ENCODE data around the gene PCBP3. TPM values are rescaled to one million over a fixed set of nuclear protein-coding genes. Genes with fewer than 3 reads are reported as not detected.

PCBP3 gene
- total RNA-seq, 1 experiment from 2014 or later = 10.9 TPM

- Histone ChIP-seq H2AK5ac (ENCODE audit: insufficient read length, low read length) (no peak overlapping the region), H2BK15ac (ENCODE audit: low read depth, low read length) (no peak overlapping the region), H3K79me1 (ENCODE audit: insufficient read depth, low read depth, low read length, poor library complexity, severe bottlenecking) (no peaks in the 10 kb centered on the region), H2AFZ (ENCODE audit: low read length) (no peak overlapping the region), H2BK120ac (ENCODE audit: low read depth, low read length, poor library complexity, severe bottlenecking) (no peak overlapping the region), H2BK20ac (ENCODE audit: low read depth, low read length, poor library complexity, severe bottlenecking) (no peak overlapping the region), H3T11ph (ENCODE audit: low read length) (no peak overlapping the region), H3K4ac (ENCODE audit: low read depth, low read length) (no peak overlapping the region), H3K79me2 (ENCODE audit: insufficient read depth, low read length) (no peaks in the 10 kb centered on the region), H3K23ac (ENCODE audit: insufficient read length, low read depth, low read length) (no peak overlapping the region), H2BK5ac (ENCODE audit: insufficient read length, low read length) (no peak overlapping the region), H4K8ac (replicated peaks; ENCODE audit: insufficient read length, low read depth, low read length) (no peak overlapping the region), H3K23me2 (ENCODE audit: insufficient read length, low read depth, low read length, poor library complexity, severe bottlenecking) (no peaks in the 10 kb centered on the region), H4K5ac (ENCODE audit: insufficient read length, low read depth, low read length) (no peak overlapping the region), H3K14ac (ENCODE audit: insufficient read depth, low read length) (no peak overlapping the region; the same call in 1 of the 2 replicates), H3K4me2 (ENCODE audit: insufficient read depth, insufficient read length, low read length) (no peak overlapping the region), H2BK12ac (ENCODE audit: insufficient read length, low read depth, low read length) (no peak overlapping the region), H3K4me1 (ENCODE audit: insufficient read depth, low read length) (no peaks in the 10 kb centered on the region), H4K20me1 (ENCODE audit: control insufficient read depth, insufficient read depth, insufficient read length) (no peaks in the 10 kb centered on the region), H3K27me3 (ENCODE audit: insufficient read depth, low read length) (no peaks in the 10 kb centered on the region), H3K27ac (ENCODE audit: insufficient read length, low read depth, low read length) (no peak overlapping the region), H3K56ac (ENCODE audit: insufficient read length, low read depth, low read length) (no peak overlapping the region), H3K9me3 (ENCODE audit: control insufficient read depth, low read depth, low read length) (no peaks in the 10 kb centered on the region), H4K91ac (ENCODE audit: insufficient read length, low read depth, low read length) (no peak overlapping the region), H3K18ac (ENCODE audit: insufficient read length, low read depth, low read length) (no peak overlapping the region), H3K9ac (ENCODE audit: extremely low read depth, insufficient read length, low read length) (no peak overlapping the region)
- no peak for TF ChIP-seq CTCF (conservative IDR thresholded peaks at IDR 0.05)
- peaks cover 3 to 5% of the 10 kb centered on the region in 2 experiments; a peak in 3 of 4 replicates for H3K4me1 Mint-ChIP-seq
- no CpG with 5 or more reads among the region's 15 CpGs for WGBS (ENCODE audit: extremely low coverage, insufficient read length, low lambda C conversion rate)
- peaks cover 1% of the 10 kb centered on the region for H3K27me3 Mint-ChIP-seq (ENCODE audit: low read depth)
- H3K4me3 Mint-ChIP-seq = no peak overlapping the region
- no peaks in the 10 kb centered on the region for H3K36me3 Mint-ChIP-seq (ENCODE audit: insufficient read depth in 1 of 3, low read depth in 3 of 3)
- H3K27ac Mint-ChIP-seq = no peak overlapping the region
- H3K9me3 Mint-ChIP-seq = peaks cover 3 to 4% of the 10 kb centered on the region in 2 experiments; a peak in 3 of 5 replicates
- no peak for DNase-seq
Measured at GRCh38 chr21:45803618-45804340, 160.3 kb downstream of the PCBP3 start.
